Measurements from ENCODE around the gene PRKAR1B.

- TF ChIP-seq SMC3 (IDR thresholded peaks at IDR 0.05; ENCODE audit: borderline replicate concordance, low read length) (no peak), SUZ12 (IDR thresholded peaks at IDR 0.05; ENCODE audit: unreplicated experiment) (no peak), NRF1 (conservative IDR thresholded peaks at IDR 0.05; ENCODE audit: low read depth, low read length) (no peak), SKIL (IDR thresholded peaks at IDR 0.05; ENCODE audit: low read depth, poor library complexity, severe bottlenecking) (no peak), GABPA (IDR thresholded peaks at IDR 0.05; ENCODE audit: low read depth) (no peak), MXI1 (IDR thresholded peaks at IDR 0.05; ENCODE audit: low read depth, low read length) (no peak), NFYB (IDR thresholded peaks at IDR 0.05; ENCODE audit: insufficient read depth, low read depth, low read length) (no peak), WRNIP1 (IDR thresholded peaks at IDR 0.05; ENCODE audit: borderline replicate concordance, low read depth, low read length) (no peak), POLR2A (IDR thresholded peaks at IDR 0.05; ENCODE audit: low read depth, low read length) (no peak), CBX5 (IDR thresholded peaks at IDR 0.05; ENCODE audit: low read depth) (no peak)
- TF ChIP-seq, protein P1, sequence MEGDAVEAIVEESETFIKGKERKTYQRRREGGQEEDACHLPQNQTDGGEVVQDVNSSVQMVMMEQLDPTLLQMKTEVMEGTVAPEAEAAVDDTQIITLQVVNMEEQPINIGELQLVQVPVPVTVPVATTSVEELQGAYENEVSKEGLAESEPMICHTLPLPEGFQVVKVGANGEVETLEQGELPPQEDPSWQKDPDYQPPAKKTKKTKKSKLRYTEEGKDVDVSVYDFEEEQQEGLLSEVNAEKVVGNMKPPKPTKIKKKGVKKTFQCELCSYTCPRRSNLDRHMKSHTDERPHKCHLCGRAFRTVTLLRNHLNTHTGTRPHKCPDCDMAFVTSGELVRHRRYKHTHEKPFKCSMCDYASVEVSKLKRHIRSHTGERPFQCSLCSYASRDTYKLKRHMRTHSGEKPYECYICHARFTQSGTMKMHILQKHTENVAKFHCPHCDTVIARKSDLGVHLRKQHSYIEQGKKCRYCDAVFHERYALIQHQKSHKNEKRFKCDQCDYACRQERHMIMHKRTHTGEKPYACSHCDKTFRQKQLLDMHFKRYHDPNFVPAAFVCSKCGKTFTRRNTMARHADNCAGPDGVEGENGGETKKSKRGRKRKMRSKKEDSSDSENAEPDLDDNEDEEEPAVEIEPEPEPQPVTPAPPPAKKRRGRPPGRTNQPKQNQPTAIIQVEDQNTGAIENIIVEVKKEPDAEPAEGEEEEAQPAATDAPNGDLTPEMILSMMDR (IDR thresholded peaks at IDR 0.05 in 2 of 3, conservative IDR thresholded peaks at IDR 0.05 in 1 of 3; ENCODE audit: control insufficient read depth in 2 of 3, extremely low read depth in 1 of 3, insufficient read depth in 1 of 3, low read depth in 3 of 3, low read length in 3 of 3) = no peak
Observed at GRCh38 chr7:674454-675410, 52.3 kb downstream of the PRKAR1B start.

Data from GM12878 (cell line).